GM18861 (cell line): ENCODE data around the gene CCDC182.

Experiments
- ATAC-seq: cut with Tn5 transposase; IDR thresholded peaks from one replicate; pipeline ENCODE4 v1.9.1; 2021; ENCODE audit not compliant: unreplicated experiment

Gene CCDC182

GRCh38 chr17:57701124-57701523, 44.0 kb downstream of the CCDC182 start:
- ATAC-seq = no peak

GRCh38 chr17:57699751-57700219, 45.3 kb downstream of the CCDC182 start:
- ATAC-seq = no peak

- ATAC-seq = no peak
These were observed 47.0 kb downstream of the CCDC182 start for GRCh38 chr17:57697891-57698711.

- ATAC-seq = no peak
These were observed 47.9 kb downstream of the CCDC182 start for GRCh38 chr17:57697197-57697596.

GRCh38 chr17:57696050-57696449, 49.0 kb downstream of the CCDC182 start:
- ATAC-seq = no peak
